CD8-positive, alpha-beta memory T cell (primary cell): ENCODE measurements around the gene CCDC60. TPM values are rescaled to one million over a fixed set of nuclear protein-coding genes. Genes with fewer than 3 reads are reported as not detected.

Experiments
- CTCF ChIA-PET: fragments of 350-600 bp; sonication (Branson Sonifier 250); formaldehyde crosslinking; loops from one replicate; lab custom pipeline; 2021; ENCODE audit warnings: antibody characterized with exemption; lab: Charles Lee
- POLR2A ChIA-PET: fragments of 350-600 bp; sonication (Branson Sonifier 250); formaldehyde crosslinking; loops from one replicate; lab custom pipeline; 2021; ENCODE audit warnings: antibody characterized with exemption; lab: Charles Lee
- DNase-seq, 5 donors: peaks; one replicate each; pipeline versions ENCODE4 v3.0.0 to v3.0.0-alpha.2; 2020 to 2022; ENCODE audit warnings: mixed read lengths in 1 of 5
- H3K27ac ChIP-seq: one replicate; pipeline ENCODE4 v1.7.0; 2013; ENCODE audit warnings: low read depth, mild to moderate bottlenecking, low read length, moderate library complexity
- H3K27me3 ChIP-seq: 2 replicates; pipeline ENCODE4 v1.7.0; 2013; ENCODE audit warnings: low read length, mild to moderate bottlenecking; ENCODE audit not compliant: insufficient read depth, poor library complexity, severe bottlenecking
- H3K36me3 ChIP-seq: 2 replicates; pipeline ENCODE4 v1.7.0; 2013; ENCODE audit warnings: mild to moderate bottlenecking, low read length, moderate library complexity; ENCODE audit not compliant: insufficient read depth
- H3K4me1 ChIP-seq: 2 replicates; pipeline ENCODE4 v1.7.0; 2013; ENCODE audit warnings: mild to moderate bottlenecking, low read length, moderate library complexity; ENCODE audit not compliant: insufficient read depth
- H3K4me3 ChIP-seq: 2 replicates; pipeline ENCODE4 v1.7.0; 2013; ENCODE audit warnings: mild to moderate bottlenecking, low read length
- H3K9me3 ChIP-seq: 2 replicates; pipeline ENCODE4 v1.7.0; 2013; ENCODE audit warnings: mild to moderate bottlenecking, low read length
- H3K27ac Mint-ChIP-seq, 8 donors: one replicate each; pipeline ENCODE4 v1.8.0; 2020 to 2021; ENCODE audit warnings: mixed read lengths in 8 of 8, mild to moderate bottlenecking in 6 of 8, inconsistent platforms in 3 of 8, moderate library complexity in 3 of 8
- H3K27me3 Mint-ChIP-seq, 2 donors: one replicate each; pipeline ENCODE4 v1.8.0; 2020 to 2021; ENCODE audit warnings: mixed read lengths in 2 of 2, mild to moderate bottlenecking in 1 of 2, moderate library complexity in 1 of 2
- H3K36me3 Mint-ChIP-seq, 3 donors: one replicate each; pipeline ENCODE4 v1.8.0; 2020 to 2021; ENCODE audit warnings: mixed read lengths in 3 of 3, inconsistent platforms in 1 of 3, mild to moderate bottlenecking in 1 of 3
- H3K4me1 Mint-ChIP-seq, 3 donors: one replicate each; pipeline ENCODE4 v1.8.0; 2020 to 2021; ENCODE audit warnings: mixed read lengths in 3 of 3, inconsistent platforms in 1 of 3, mild to moderate bottlenecking in 1 of 3
- H3K4me3 Mint-ChIP-seq, 7 donors: one replicate each; pipeline ENCODE4 v1.8.0; 2020 to 2021; ENCODE audit warnings: mixed read lengths in 7 of 7, mild to moderate bottlenecking in 6 of 7, moderate library complexity in 4 of 7, inconsistent platforms in 2 of 7
- H3K9me3 Mint-ChIP-seq, 5 donors: one replicate each; pipeline ENCODE4 v1.8.0; 2020 to 2022; ENCODE audit warnings: mixed read lengths in 5 of 5, mild to moderate bottlenecking in 3 of 5, moderate library complexity in 2 of 5, inconsistent platforms in 1 of 5
- polyA plus RNA-seq: library from polyadenylated mRNA; unstranded; fragments of 300-500 nt; fragmentation: Illumina TruSeq; gene quantifications from one replicate; pipeline ENCODE4 v1.2.3, GENCODE V29; 2021
- total RNA-seq, 2 experiments: library from RNA; stranded (reverse); gene quantifications; one replicate each; pipeline ENCODE4 v1.2.3, GENCODE V29; 2021

Gene CCDC60
- total and polyA plus RNA-seq, 3 experiments from 2014 or later: not detected

DNA sequence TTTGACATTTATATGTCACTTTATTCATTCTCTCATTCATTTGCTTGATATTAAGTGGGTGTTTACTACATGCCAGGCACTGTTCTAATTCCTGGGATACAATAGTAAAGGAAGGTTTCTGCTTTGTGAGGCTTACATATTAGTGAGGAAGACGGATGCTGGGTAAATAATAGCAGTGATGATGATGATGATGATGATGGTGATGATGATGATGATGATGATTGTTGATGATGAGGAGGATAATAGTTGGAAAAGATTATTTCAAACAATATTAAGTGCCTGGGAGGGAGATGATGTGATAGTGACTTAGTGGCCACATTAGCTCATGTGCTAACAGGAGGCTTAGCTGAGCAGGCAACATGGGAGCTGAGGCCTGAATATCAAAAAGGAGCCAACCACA lies 239.7 kb downstream of the CCDC60 start:
- POLR2A ChIA-PET: no interaction called here
- Histone ChIP-seq H3K4me3 (no peak overlapping the region), H3K4me1 (no peaks in the 10 kb centered on the region), H3K27ac (no peak overlapping the region), H3K9me3 (no peaks in the 10 kb centered on the region), H3K27me3 (no peaks in the 10 kb centered on the region), H3K36me3 (no peaks in the 10 kb centered on the region)
- H3K36me3 Mint-ChIP-seq: no peaks in the 10 kb centered on the region
- no peak for DNase-seq
- H3K27me3 Mint-ChIP-seq: peaks cover 13 to 29% of the 10 kb centered on the region in 2 donors
- no peaks in the 10 kb centered on the region for H3K4me1 Mint-ChIP-seq
- H3K27ac Mint-ChIP-seq: no peak overlapping the region
- CTCF ChIA-PET: no interaction called here
- H3K9me3 Mint-ChIP-seq: no peaks in the 10 kb centered on the region
- no peak overlapping the region for H3K4me3 Mint-ChIP-seq

DNA sequence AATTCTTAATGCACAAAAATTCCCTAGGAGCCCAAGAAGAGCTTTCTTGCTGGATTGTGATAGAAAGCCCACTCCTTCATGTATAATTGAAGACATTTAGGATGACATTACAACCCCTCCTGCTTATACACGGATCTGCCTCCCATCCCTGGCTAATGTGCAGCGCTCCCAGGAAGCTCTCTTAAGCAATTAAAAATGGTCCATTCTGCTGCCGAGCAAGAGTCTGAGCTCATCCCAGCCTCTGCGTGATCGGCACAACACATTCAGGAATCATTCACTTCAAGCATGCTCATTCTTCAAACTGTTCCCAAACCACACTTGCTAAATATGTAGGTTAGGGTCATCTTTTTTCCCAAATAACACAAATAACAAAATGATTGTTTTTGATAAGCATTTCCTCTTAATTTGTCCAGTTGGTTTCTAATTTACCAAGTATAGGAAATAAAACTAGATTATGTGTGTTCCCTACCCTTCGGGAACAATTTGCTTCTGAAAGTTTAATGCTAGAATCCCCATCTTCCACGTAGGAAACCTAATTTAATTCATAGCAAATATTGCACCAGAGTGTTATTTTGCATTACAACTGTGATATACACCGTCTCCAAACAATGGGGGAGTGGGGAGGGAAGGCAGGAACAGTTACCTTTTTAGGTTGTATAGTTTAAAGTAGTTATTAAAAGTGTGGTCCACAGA lies 241.7 kb downstream of the CCDC60 start:
- H3K4me3 ChIP-seq: no peak overlapping the region
- no peak for DNase-seq
- H3K27me3 Mint-ChIP-seq: peaks cover 13 to 24% of the 10 kb centered on the region in 2 donors
- ChIA-PET CTCF (no interaction called here), POLR2A (no interaction called here)
- H3K27ac ChIP-seq: no peak overlapping the region
- H3K27me3 ChIP-seq: no peaks in the 10 kb centered on the region
- H3K27ac Mint-ChIP-seq: no peak overlapping the region
- no peak overlapping the region for H3K4me3 Mint-ChIP-seq
- H3K4me1 ChIP-seq: no peaks in the 10 kb centered on the region
- no peaks in the 10 kb centered on the region for H3K4me1 Mint-ChIP-seq
- no peaks in the 10 kb centered on the region for H3K9me3 ChIP-seq
- H3K36me3 ChIP-seq: no peaks in the 10 kb centered on the region
- no peaks in the 10 kb centered on the region for H3K36me3 Mint-ChIP-seq
- no peaks in the 10 kb centered on the region for H3K9me3 Mint-ChIP-seq

DNA sequence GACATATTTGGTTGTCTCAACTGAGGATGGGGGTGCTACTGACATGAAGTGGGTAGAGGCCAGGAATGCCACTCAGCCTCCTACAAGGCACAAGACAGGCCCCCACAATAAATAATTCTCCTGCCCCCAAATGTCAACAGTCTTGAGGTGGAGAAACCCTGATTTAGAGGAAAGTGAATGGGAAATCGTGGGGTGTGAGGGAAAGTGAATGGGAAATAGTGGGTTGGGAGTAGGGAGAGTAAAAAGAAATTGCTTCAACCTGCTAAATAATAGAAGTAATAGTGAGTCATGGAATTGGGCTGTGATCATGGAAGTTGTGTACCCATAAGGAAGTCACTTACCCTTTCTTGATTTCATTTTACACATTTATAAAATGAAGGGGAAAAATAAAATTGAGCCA lies 242.4 kb downstream of the CCDC60 start:
- POLR2A ChIA-PET: no interaction called here
- CTCF ChIA-PET: no interaction called here
- H3K4me1 Mint-ChIP-seq: no peaks in the 10 kb centered on the region
- Histone ChIP-seq H3K9me3 (no peaks in the 10 kb centered on the region), H3K4me3 (no peak overlapping the region), H3K4me1 (no peaks in the 10 kb centered on the region), H3K27me3 (no peaks in the 10 kb centered on the region), H3K36me3 (no peaks in the 10 kb centered on the region), H3K27ac (no peak overlapping the region)
- H3K9me3 Mint-ChIP-seq: no peaks in the 10 kb centered on the region
- H3K27ac Mint-ChIP-seq: no peak overlapping the region
- no peak overlapping the region for H3K4me3 Mint-ChIP-seq
- DNase-seq: no peak
- H3K36me3 Mint-ChIP-seq: no peaks in the 10 kb centered on the region
- peaks cover 13 to 24% of the 10 kb centered on the region in 2 donors for H3K27me3 Mint-ChIP-seq

DNA sequence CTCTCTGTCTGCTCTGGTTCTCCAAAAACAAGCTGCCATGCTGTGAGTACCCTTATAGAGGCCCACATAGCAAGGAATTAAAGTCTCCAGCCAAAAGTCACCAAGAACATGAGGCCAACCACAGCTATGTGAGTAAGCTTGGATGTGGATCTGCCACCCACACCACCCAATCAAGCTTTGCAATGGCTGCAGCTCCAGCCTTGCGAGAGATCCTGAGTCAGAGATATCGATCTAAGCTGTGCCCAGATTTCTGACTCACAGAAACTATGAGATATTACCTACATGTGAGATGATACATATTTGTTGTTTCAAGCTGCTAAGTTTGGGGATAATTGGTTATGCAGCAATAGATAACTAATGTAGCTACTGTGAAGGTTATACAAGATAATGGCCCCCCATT lies 243.6 kb downstream of the CCDC60 start:
- no peaks in the 10 kb centered on the region for H3K4me1 Mint-ChIP-seq
- H3K27me3 Mint-ChIP-seq: peaks cover 12 to 24% of the 10 kb centered on the region in 2 donors
- no peak for DNase-seq
- Histone ChIP-seq H3K27me3 (no peaks in the 10 kb centered on the region), H3K4me1 (no peaks in the 10 kb centered on the region), H3K4me3 (no peak overlapping the region), H3K9me3 (no peaks in the 10 kb centered on the region), H3K27ac (no peak overlapping the region), H3K36me3 (no peaks in the 10 kb centered on the region)
- H3K4me3 Mint-ChIP-seq: no peak overlapping the region
- H3K36me3 Mint-ChIP-seq: no peaks in the 10 kb centered on the region
- no peak overlapping the region for H3K27ac Mint-ChIP-seq
- POLR2A ChIA-PET: no interaction called here
- H3K9me3 Mint-ChIP-seq: no peaks in the 10 kb centered on the region
- CTCF ChIA-PET: no interaction called here

DNA sequence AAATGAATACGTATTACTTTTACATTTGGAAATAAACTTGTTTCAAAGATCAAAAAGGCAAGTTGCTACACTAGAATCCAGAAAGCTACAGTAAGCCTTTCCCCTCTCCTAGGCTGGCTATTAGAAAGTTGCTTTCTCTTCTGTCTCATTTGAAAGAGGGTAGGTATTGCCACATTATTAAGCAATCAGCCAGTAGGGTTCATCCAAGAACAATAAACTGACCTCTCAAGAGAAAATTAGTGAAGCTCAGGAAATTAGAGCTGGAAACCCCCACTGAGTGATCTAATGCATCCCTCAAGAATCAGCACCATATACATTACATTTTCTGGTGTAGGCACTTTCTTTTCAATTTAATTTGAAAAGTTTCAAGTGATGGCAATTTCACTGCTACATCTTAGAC lies 254.6 kb downstream of the CCDC60 start:
- no peak overlapping the region for H3K4me3 ChIP-seq
- Mint-ChIP-seq H3K4me3 (no peak overlapping the region), H3K36me3 (no peaks in the 10 kb centered on the region), H3K27ac (no peak overlapping the region), H3K4me1 (no peaks in the 10 kb centered on the region), H3K9me3 (peaks cover 0 to 1% (median 0%) of the 10 kb centered on the region in 5 donors), H3K27me3 (peaks cover 21 to 62% of the 10 kb centered on the region in 2 donors)
- no peaks in the 10 kb centered on the region for H3K4me1 ChIP-seq
- POLR2A ChIA-PET: no interaction called here
- no peak for DNase-seq
- peaks cover 2% of the 10 kb centered on the region for H3K27me3 ChIP-seq
- H3K36me3 ChIP-seq: no peaks in the 10 kb centered on the region
- H3K9me3 ChIP-seq: no peaks in the 10 kb centered on the region
- no peak overlapping the region for H3K27ac ChIP-seq
- CTCF ChIA-PET: no interaction called here

DNA sequence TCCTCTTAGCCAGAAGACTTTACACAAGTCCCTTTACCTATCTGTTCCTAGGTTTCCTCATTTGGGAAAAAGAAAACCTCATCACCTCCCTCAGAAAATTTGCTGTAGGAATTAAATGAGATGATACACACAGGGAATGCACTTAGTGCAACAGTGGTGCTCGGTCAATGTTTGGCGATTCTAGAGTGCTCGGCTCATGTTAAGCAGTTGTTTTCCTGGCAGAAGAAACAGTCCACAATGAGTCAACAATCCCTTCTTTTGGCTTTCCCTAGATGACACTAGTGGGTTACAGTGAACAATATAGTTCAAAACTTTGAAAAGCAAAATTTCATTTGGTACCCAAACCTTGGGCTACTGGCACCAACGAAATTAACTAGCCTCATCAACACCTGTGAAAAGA lies 255.1 kb downstream of the CCDC60 start:
- Histone ChIP-seq H3K27me3 (peaks cover 4% of the 10 kb centered on the region), H3K9me3 (no peaks in the 10 kb centered on the region), H3K36me3 (no peaks in the 10 kb centered on the region), H3K4me1 (no peaks in the 10 kb centered on the region), H3K4me3 (no peak overlapping the region), H3K27ac (no peak overlapping the region)
- Mint-ChIP-seq H3K27ac (no peak overlapping the region), H3K27me3 (peaks cover 26 to 62% of the 10 kb centered on the region in 2 donors), H3K36me3 (no peaks in the 10 kb centered on the region), H3K4me3 (no peak overlapping the region), H3K4me1 (peaks cover 0 to 3% (median 0%) of the 10 kb centered on the region in 3 donors), H3K9me3 (peaks cover 0 to 1% (median 0%) of the 10 kb centered on the region in 5 donors)
- POLR2A ChIA-PET: no interaction called here
- DNase-seq: no peak
- CTCF ChIA-PET: no interaction called here

Other genes with a start within 250 kb of the CCDC60 start
- not detected for gene HSPB8, start 155.8 kb upstream of the CCDC60 start, total RNA-seq
- not detected for gene HSPB8, start 155.8 kb upstream of the CCDC60 start, polyA plus RNA-seq